ENCODE results near the gene SARDH.

DNA sequence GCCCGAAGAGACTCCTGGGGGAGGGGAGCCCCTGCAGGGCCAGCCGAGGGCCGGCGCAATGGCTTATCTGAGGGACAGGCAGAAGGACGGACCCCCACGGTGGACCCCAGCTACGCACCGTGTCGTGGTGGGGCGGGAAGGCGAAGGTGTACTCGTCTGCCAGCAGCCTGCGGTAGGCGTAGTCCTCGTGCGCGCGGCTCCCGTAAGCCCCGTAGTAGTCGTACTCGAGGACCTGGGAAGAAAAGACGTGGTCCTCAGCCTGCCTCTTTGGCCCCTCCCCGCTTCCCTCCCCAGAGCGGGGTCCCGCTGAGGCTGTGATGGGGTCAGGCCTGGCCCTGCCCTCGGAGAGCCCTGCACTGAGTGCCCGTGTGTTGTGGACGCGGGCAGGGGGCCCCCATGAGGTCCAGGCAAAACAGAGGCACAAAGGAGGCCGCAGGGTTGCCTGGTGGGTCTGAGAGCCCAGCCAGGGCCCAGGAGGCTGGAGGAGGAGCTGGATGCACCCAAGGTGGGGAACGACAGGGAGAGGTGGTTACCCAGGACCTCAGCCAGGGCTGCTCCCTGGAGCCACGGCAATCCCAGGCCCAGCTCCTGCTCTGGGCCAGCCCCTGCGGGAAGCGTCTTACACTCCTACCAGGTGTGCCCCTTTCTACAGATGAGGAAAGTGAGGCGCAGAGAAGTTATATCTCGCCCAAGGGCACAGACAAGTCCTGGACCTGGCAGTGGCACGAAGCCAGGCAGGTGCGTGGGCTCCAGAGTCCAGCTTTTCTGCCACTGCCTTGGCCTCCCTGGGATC is 35.2 kb downstream of the SARDH start:
- TF ChIP-seq, protein P1, sequence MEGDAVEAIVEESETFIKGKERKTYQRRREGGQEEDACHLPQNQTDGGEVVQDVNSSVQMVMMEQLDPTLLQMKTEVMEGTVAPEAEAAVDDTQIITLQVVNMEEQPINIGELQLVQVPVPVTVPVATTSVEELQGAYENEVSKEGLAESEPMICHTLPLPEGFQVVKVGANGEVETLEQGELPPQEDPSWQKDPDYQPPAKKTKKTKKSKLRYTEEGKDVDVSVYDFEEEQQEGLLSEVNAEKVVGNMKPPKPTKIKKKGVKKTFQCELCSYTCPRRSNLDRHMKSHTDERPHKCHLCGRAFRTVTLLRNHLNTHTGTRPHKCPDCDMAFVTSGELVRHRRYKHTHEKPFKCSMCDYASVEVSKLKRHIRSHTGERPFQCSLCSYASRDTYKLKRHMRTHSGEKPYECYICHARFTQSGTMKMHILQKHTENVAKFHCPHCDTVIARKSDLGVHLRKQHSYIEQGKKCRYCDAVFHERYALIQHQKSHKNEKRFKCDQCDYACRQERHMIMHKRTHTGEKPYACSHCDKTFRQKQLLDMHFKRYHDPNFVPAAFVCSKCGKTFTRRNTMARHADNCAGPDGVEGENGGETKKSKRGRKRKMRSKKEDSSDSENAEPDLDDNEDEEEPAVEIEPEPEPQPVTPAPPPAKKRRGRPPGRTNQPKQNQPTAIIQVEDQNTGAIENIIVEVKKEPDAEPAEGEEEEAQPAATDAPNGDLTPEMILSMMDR (IDR thresholded peaks at IDR 0.05): no peak
- no peak for TF ChIP-seq POLR2A (IDR thresholded peaks at IDR 0.05)

Measured in right lobe of liver (tissue), 4 donors.